Measurements from ENCODE around the gene SERPINI1.
"Not testable (repeated sequence)": the region's sequence is repeated elsewhere in the genome, so short reads cannot be mapped to it uniquely, and the experiment has no call there.

SERPINI1 gene

GRCh38 chr3:167798443-167798842 lies 62.9 kb downstream of the SERPINI1 start:
- no peak for DNase-seq

- DNase-seq = no peak
These were observed 73.4 kb downstream of the SERPINI1 start for GRCh38 chr3:167808910-167809309.

GRCh38 chr3:167810236-167810635 lies 74.7 kb downstream of the SERPINI1 start:
- DNase-seq = no peak

- no peak for DNase-seq
These were observed 75.5 kb downstream of the SERPINI1 start for GRCh38 chr3:167811031-167811430.

GRCh38 chr3:167813169-167814123 lies 77.9 kb downstream of the SERPINI1 start:
- DNase-seq = no peak

- DNase-seq = no peak
These were observed 79.0 kb downstream of the SERPINI1 start for GRCh38 chr3:167814441-167814951.

- no peak for DNase-seq
These were observed 81.4 kb downstream of the SERPINI1 start for GRCh38 chr3:167816953-167817352.

- DNase-seq = no peak
These were observed 84.8 kb downstream of the SERPINI1 start for GRCh38 chr3:167820102-167820865.

- no peak for DNase-seq
These were observed 85.8 kb downstream of the SERPINI1 start for GRCh38 chr3:167821248-167821805.

- no peak for DNase-seq
These were observed 88.2 kb downstream of the SERPINI1 start for GRCh38 chr3:167823738-167824137.

GRCh38 chr3:167827588-167827987 lies 92.1 kb downstream of the SERPINI1 start:
- DNase-seq = not testable (repeated sequence)

GRCh38 chr3:167829071-167829470 lies 93.5 kb downstream of the SERPINI1 start:
- no peak for DNase-seq

- DNase-seq = no peak
These were observed 94.5 kb downstream of the SERPINI1 start for GRCh38 chr3:167830007-167830406.

- no peak for DNase-seq
These were observed 99.8 kb downstream of the SERPINI1 start for GRCh38 chr3:167835359-167835758.

GRCh38 chr3:167835953-167836352 lies 100.4 kb downstream of the SERPINI1 start:
- no peak for DNase-seq

GRCh38 chr3:167837466-167837865 lies 101.9 kb downstream of the SERPINI1 start:
- DNase-seq = no peak

GRCh38 chr3:167839460-167840134 lies 104.1 kb downstream of the SERPINI1 start:
- no peak for DNase-seq

- DNase-seq = no peak
These were observed 104.7 kb downstream of the SERPINI1 start for GRCh38 chr3:167840247-167840646.

GRCh38 chr3:167843481-167843880 lies 108.0 kb downstream of the SERPINI1 start:
- DNase-seq = no peak

GRCh38 chr3:167843886-167844285 lies 108.4 kb downstream of the SERPINI1 start:
- DNase-seq = no peak

GRCh38 chr3:167844528-167844927 lies 109.0 kb downstream of the SERPINI1 start:
- DNase-seq = no peak

- DNase-seq = no peak
These were observed 115.7 kb downstream of the SERPINI1 start for GRCh38 chr3:167851171-167851570.

GRCh38 chr3:167851749-167852148 lies 116.2 kb downstream of the SERPINI1 start:
- DNase-seq = no peak

Data from CD4-positive, alpha-beta T cell treated with Interleukin-6 for 4 hours (primary cell).